OCI-LY1 (cell line): ENCODE data around the gene CCDC97.

Experiments
- H2AFZ ChIP-seq: fragments of 200-600 bp; sonication (generic), shearing (Covaris generic); 2 replicates; pipeline ENCODE4 v1.6.0; 2014; ENCODE audit warnings: antibody characterized with exemption, mild to moderate bottlenecking, low read length
- H3F3A ChIP-seq: fragments of 200-600 bp; sonication (generic), shearing (Covaris generic); 2 replicates; pipeline ENCODE4 v1.6.0; 2014; ENCODE audit warnings: mild to moderate bottlenecking, antibody characterized with exemption, low read length, moderate library complexity; ENCODE audit not compliant: insufficient read depth
- H3K27ac ChIP-seq: fragments of 200-600 bp; sonication (generic); 2 replicates; pipeline ENCODE4 v1.5.1; 2014; ENCODE audit warnings: low read length, mixed run types, mild to moderate bottlenecking, low read depth; ENCODE audit not compliant: poor library complexity, severe bottlenecking
- H3K27me3 ChIP-seq: fragments of 200-600 bp; sonication (generic); 2 replicates; pipeline ENCODE4 v1.6.0; 2014; ENCODE audit warnings: antibody characterized with exemption, mild to moderate bottlenecking, low read length, moderate library complexity; ENCODE audit not compliant: insufficient read depth
- H3K36me3 ChIP-seq: fragments of 200-600 bp; sonication (generic); 2 replicates; pipeline ENCODE4 v1.6.1; 2014; ENCODE audit warnings: mild to moderate bottlenecking, antibody characterized with exemption, low read length, moderate library complexity, mixed read lengths; ENCODE audit not compliant: insufficient read depth
- H3K4me1 ChIP-seq: fragments of 200-600 bp; sonication (generic); 2 replicates; pipeline ENCODE4 v1.5.1; 2014; ENCODE audit warnings: mild to moderate bottlenecking, low read length, moderate library complexity; ENCODE audit not compliant: insufficient read depth, severe bottlenecking
- H3K4me2 ChIP-seq: fragments of 200-600 bp; sonication (generic), shearing (Covaris generic); 2 replicates; pipeline ENCODE4 v1.6.1; 2014; ENCODE audit warnings: low read length
- H3K4me3 ChIP-seq: fragments of 200-600 bp; sonication (generic); 2 replicates; pipeline ENCODE4 v1.5.1; 2014; ENCODE audit warnings: low read length, low read depth, mild to moderate bottlenecking, mixed read lengths; ENCODE audit not compliant: poor library complexity, severe bottlenecking
- H3K79me2 ChIP-seq: fragments of 200-600 bp; shearing (Covaris generic); 2 replicates; pipeline ENCODE4 v1.6.1; 2016; ENCODE audit warnings: mixed run types, low read length, mixed read lengths; ENCODE audit not compliant: insufficient read depth
- H3K9ac ChIP-seq: fragments of 200-600 bp; sonication (generic), shearing (Covaris generic); 2 replicates; pipeline ENCODE4 v1.6.1; 2014; ENCODE audit warnings: mild to moderate bottlenecking, low read length, mixed read lengths
- H3K9me2 ChIP-seq: fragments of 200-600 bp; sonication (generic), shearing (Covaris generic); 2 replicates; pipeline ENCODE4 v1.6.1; 2014; ENCODE audit warnings: low read depth, mild to moderate bottlenecking, low read length, mixed read lengths
- H3K9me3 ChIP-seq: fragments of 200-600 bp; shearing (Covaris generic); 2 replicates; pipeline ENCODE4 v1.6.1; 2014; ENCODE audit warnings: low read length, mixed read lengths
- H4K20me1 ChIP-seq: fragments of 200-600 bp; sonication (generic), shearing (Covaris generic); 2 replicates; pipeline ENCODE4 v1.6.0; 2016; ENCODE audit warnings: mild to moderate bottlenecking, low read length; ENCODE audit not compliant: insufficient read depth
- EZH2 ChIP-seq: fragments of 200-600 bp; sonication (generic), shearing (Covaris generic); IDR thresholded peaks from 2 replicates; pipeline ENCODE4 v1.8.0; 2017; ENCODE audit warnings: borderline replicate concordance, mixed run types, mild to moderate bottlenecking, antibody characterized with exemption, low read length, moderate library complexity, mixed read lengths
- TF ChIP-seq, protein P1 (sequence below): fragments of 200-600 bp; sonication (generic), shearing (Covaris generic); IDR thresholded peaks from 2 replicates; pipeline ENCODE4 v1.5.1; 2017; ENCODE audit warnings: mild to moderate bottlenecking, antibody characterized with exemption, low read length, moderate library complexity, mixed read lengths

CCDC97 gene

DNA sequence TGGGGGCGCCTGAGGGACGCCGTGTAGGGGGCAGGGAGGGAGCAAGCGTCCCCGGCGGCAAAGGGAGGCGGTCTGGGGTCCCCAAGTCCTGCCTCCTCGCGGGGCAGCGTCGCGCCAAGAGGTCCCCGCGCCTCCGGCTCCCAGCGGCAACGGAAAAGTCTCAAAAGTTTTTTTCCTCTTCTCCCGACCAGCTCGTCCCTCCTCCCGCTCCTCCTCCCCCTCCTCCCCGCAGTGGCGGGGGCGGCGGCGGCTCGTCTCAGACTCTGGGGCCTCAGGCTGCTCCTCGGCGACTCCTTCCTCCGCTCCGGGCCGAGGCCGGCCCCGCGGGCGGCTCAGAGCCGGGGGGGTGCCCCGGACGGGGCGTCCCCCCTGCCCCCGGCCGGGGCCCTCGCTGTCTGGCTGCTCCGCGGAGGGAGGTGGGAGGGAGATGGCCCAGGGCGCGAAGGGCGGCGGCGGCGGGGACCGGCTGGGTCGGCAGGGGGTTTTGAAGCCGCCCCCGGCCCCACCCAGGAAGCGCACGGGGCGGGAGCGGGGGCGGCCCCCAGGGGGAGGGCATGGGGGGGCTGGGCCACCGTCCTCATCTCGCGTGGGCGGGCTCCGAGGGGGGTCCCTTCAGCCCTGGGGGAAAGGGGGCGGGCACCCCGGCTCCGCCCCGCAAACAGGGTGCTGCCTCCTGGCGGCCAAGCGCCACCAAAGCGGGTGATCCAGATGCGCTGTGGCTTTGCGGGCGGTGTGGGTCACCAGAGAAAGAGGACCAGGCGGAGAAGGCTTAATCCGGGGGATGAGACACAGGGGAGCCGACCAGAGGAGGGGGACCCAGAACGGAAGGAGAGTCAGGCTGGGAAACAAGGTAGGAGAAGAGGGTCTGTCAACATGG is 43.7 kb downstream of the CCDC97 start, which contains the start of gene TGFB1:
Gene TGFB1, minus strand, starts transcription at position 457 of the 877 bp plus-strand sequence. CDS start 878 bp downstream, outside the sequence.
- TF ChIP-seq EZH2, result no peak
- TF ChIP-seq, protein P1, sequence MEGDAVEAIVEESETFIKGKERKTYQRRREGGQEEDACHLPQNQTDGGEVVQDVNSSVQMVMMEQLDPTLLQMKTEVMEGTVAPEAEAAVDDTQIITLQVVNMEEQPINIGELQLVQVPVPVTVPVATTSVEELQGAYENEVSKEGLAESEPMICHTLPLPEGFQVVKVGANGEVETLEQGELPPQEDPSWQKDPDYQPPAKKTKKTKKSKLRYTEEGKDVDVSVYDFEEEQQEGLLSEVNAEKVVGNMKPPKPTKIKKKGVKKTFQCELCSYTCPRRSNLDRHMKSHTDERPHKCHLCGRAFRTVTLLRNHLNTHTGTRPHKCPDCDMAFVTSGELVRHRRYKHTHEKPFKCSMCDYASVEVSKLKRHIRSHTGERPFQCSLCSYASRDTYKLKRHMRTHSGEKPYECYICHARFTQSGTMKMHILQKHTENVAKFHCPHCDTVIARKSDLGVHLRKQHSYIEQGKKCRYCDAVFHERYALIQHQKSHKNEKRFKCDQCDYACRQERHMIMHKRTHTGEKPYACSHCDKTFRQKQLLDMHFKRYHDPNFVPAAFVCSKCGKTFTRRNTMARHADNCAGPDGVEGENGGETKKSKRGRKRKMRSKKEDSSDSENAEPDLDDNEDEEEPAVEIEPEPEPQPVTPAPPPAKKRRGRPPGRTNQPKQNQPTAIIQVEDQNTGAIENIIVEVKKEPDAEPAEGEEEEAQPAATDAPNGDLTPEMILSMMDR, result peak; percentile 88
- Histone ChIP-seq H2AFZ (no peak within 1 kb of the TSS), H3K79me2 (peaks cover 14% of the 10 kb centered on the region)

DNA sequence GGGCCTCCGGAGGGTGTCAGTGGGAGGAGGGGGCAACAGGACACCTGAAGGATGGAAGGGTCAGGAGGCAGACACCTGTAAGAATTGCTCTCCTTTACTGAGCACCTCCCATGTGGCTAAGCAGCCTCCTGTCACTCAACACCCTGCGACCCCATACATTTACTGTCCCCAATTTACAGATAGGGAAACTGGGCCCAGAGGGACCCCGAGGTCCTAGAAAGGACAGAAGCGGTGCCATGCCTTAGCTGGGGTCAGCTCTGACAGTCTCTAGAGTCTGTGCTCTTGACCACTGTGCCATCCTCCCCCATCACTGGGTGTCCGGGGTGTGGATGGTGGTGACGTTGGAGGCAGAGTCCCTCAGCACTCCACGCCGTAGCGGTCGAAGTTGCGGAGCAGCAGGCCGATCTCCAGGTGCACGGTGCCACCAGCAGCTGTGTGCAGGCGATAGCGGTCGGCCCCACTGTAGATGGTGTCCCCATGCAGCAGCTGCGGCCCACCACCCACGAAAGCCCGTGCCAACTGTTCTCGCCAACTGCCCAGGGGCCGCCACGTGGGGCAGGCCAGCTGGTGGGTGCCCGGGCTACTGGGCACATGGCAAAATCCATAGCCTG is 44.5 kb downstream of the CCDC97 start:
- peak overlapping the region; percentile 90 for H3K4me2 ChIP-seq
- H3K36me3 ChIP-seq, result no peaks in the 10 kb centered on the region
- peak overlapping the region; percentile 44; the same call in 1 of the 2 replicates for H3K9ac ChIP-seq
- H3K9me3 ChIP-seq, result no peaks in the 10 kb centered on the region
- H3K27ac ChIP-seq, result peak overlapping the region; percentile 31
- H3K79me2 ChIP-seq, result peaks cover 14% of the 10 kb centered on the region
- H4K20me1 ChIP-seq, result no peaks in the 10 kb centered on the region
- TF ChIP-seq EZH2, result no peak
- TF ChIP-seq, protein P1, result no peak
- H3K4me3 ChIP-seq, result peak overlapping the region; percentile 98
- no peaks in the 10 kb centered on the region for H3K27me3 ChIP-seq
- no peaks in the 10 kb centered on the region for H3F3A ChIP-seq
- H3K9me2 ChIP-seq, result no peaks in the 10 kb centered on the region
- H3K4me1 ChIP-seq, result peaks cover 22% of the 10 kb centered on the region
- H2AFZ ChIP-seq, result no peak overlapping the region

More for the DNA sequence above, 43.7 kb downstream of the CCDC97 start, which contains the start of gene TGFB1:
- no peaks in the 10 kb centered on the region for H4K20me1 ChIP-seq
- H3K27ac ChIP-seq, result peak within 1 kb of the TSS; percentile 65
- H3F3A ChIP-seq, result no peaks in the 10 kb centered on the region
- H3K36me3 ChIP-seq, result no peaks in the 10 kb centered on the region
- H3K4me3 ChIP-seq, result peak within 1 kb of the TSS; percentile 98
- H3K9me3 ChIP-seq, result no peaks in the 10 kb centered on the region
- H3K27me3 ChIP-seq, result no peaks in the 10 kb centered on the region
- peaks cover 22% of the 10 kb centered on the region for H3K4me1 ChIP-seq
- peak within 1 kb of the TSS; percentile 90 for H3K4me2 ChIP-seq
- no peaks in the 10 kb centered on the region for H3K9me2 ChIP-seq
- H3K9ac ChIP-seq, result peak within 1 kb of the TSS; percentile 98

DNA sequence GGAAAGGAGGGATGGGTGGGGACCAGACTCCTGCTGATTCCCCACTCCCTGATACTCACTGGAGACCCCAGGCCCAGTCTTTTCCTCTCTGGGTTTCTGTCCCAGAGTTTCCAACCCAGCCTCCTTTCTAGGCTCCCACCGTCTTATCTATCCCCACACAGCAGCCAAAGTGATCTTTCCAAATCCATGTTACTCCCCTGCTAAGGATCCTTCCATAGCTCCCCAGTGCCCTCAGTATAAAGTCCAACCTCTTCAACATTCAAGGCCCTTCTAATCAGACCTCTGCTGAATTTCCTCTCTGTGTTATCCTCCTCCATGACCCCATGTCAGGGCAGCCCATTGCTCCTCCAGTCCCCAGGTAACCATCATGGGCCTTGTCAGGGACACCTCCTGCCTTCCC is 45.1 kb downstream of the CCDC97 start:
- Histone ChIP-seq H3K36me3 (no peaks in the 10 kb centered on the region), H3K9me2 (no peaks in the 10 kb centered on the region), H3K9ac (no peak overlapping the region), H3K4me3 (no peak overlapping the region), H3K79me2 (peaks cover 14% of the 10 kb centered on the region), H3K9me3 (no peaks in the 10 kb centered on the region), H3K4me1 (peaks cover 19% of the 10 kb centered on the region), H2AFZ (no peak overlapping the region), H3K27me3 (no peaks in the 10 kb centered on the region), H3K4me2 (no peak overlapping the region), H4K20me1 (no peaks in the 10 kb centered on the region), H3K27ac (no peak overlapping the region), H3F3A (no peaks in the 10 kb centered on the region)
- TF ChIP-seq, protein P1, result no peak
- no peak for TF ChIP-seq EZH2
